ENCODE results near the gene ABHD12.

GRCh38 chr20:25269833-25270170, 120.8 kb downstream of the ABHD12 start:
- TF ChIP-seq, protein P1, sequence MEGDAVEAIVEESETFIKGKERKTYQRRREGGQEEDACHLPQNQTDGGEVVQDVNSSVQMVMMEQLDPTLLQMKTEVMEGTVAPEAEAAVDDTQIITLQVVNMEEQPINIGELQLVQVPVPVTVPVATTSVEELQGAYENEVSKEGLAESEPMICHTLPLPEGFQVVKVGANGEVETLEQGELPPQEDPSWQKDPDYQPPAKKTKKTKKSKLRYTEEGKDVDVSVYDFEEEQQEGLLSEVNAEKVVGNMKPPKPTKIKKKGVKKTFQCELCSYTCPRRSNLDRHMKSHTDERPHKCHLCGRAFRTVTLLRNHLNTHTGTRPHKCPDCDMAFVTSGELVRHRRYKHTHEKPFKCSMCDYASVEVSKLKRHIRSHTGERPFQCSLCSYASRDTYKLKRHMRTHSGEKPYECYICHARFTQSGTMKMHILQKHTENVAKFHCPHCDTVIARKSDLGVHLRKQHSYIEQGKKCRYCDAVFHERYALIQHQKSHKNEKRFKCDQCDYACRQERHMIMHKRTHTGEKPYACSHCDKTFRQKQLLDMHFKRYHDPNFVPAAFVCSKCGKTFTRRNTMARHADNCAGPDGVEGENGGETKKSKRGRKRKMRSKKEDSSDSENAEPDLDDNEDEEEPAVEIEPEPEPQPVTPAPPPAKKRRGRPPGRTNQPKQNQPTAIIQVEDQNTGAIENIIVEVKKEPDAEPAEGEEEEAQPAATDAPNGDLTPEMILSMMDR (conservative IDR thresholded peaks at IDR 0.05 in 1 of 2, IDR thresholded peaks at IDR 0.05 in 1 of 2; ENCODE audit: low read depth in 1 of 2, low read length in 2 of 2) = no peak
- no peak for TF ChIP-seq EZH2 (IDR thresholded peaks at IDR 0.05; ENCODE audit: low read length, missing control alignments)
